Naive B cell (primary cell): ENCODE measurements around the gene LDLRAD4. TPM values are rescaled to one million over a fixed set of nuclear protein-coding genes. Genes with fewer than 3 reads are reported as not detected.
"Not testable (repeated sequence)": the region's sequence is repeated elsewhere in the genome, so short reads cannot be mapped to it uniquely, and the experiment has no call there.

Experiments
- ATAC-seq, 2 donors: fragments of 150-1000 bp; cut with Tn5 transposase; 2 replicates each; pipeline ENCODE4 v1.10.0; 2021; ENCODE audit warnings: low read depth in 2 of 2, mild to moderate bottlenecking in 2 of 2, moderate library complexity in 2 of 2
- DNase-seq: peaks from one replicate; pipeline ENCODE4 v3.0.0; 2022
- H3K27ac Mint-ChIP-seq, 6 donors: one replicate each; pipeline ENCODE4 v1.8.0; 2020 to 2022; ENCODE audit warnings: mild to moderate bottlenecking in 6 of 6, mixed read lengths in 6 of 6, moderate library complexity in 5 of 6, inconsistent platforms in 2 of 6
- H3K27me3 Mint-ChIP-seq, 3 donors: one replicate each; pipeline ENCODE4 v1.8.0; 2021 to 2022; ENCODE audit warnings: mixed read lengths in 3 of 3, mild to moderate bottlenecking in 1 of 3
- H3K36me3 Mint-ChIP-seq, 2 donors: one replicate each; pipeline ENCODE4 v1.8.0; 2020 to 2022; ENCODE audit warnings: mixed read lengths in 2 of 2, inconsistent platforms in 1 of 2, mild to moderate bottlenecking in 1 of 2
- H3K4me1 Mint-ChIP-seq, 3 donors: one replicate each; pipeline ENCODE4 v1.8.0; 2020 to 2022; ENCODE audit warnings: mixed read lengths in 3 of 3, inconsistent platforms in 1 of 3, mild to moderate bottlenecking in 1 of 3, moderate library complexity in 1 of 3
- H3K4me3 Mint-ChIP-seq, 8 donors: one replicate each; pipeline ENCODE4 v1.8.0; 2020 to 2022; ENCODE audit warnings: mild to moderate bottlenecking in 8 of 8, mixed read lengths in 8 of 8, moderate library complexity in 8 of 8, inconsistent platforms in 2 of 8
- H3K9me3 Mint-ChIP-seq, 7 donors: one replicate each; pipeline ENCODE4 v1.8.0; 2020 to 2022; ENCODE audit warnings: mixed read lengths in 7 of 7, mild to moderate bottlenecking in 5 of 7, inconsistent platforms in 2 of 7, moderate library complexity in 1 of 7
- polyA plus RNA-seq, 6 donors: library from polyadenylated mRNA; unstranded; fragments of 300-500 nt; fragmentation: Illumina TruSeq; gene quantifications; one replicate each; pipeline ENCODE4 v1.2.3, GENCODE V29; 2021; ENCODE audit warnings: low read depth in 6 of 6

The LDLRAD4 gene
- polyA plus RNA-seq, 6 donors from 2014 or later: 6.4 to 16.1 (median 9.2) TPM

- H3K36me3 Mint-ChIP-seq: peaks cover 0 to 8% of the 10 kb centered on the region in 2 donors
- H3K4me1 Mint-ChIP-seq: peaks cover 6 to 8% (median 8%) of the 10 kb centered on the region in 3 donors
- ATAC-seq (peak; percentile 55 to 96), DNase-seq (no peak)
- H3K9me3 Mint-ChIP-seq: no peaks in the 10 kb centered on the region
- no peak overlapping the region for H3K27ac Mint-ChIP-seq
- peaks cover 0 to 16% (median 8%) of the 10 kb centered on the region in 3 donors for H3K27me3 Mint-ChIP-seq
- H3K4me3 Mint-ChIP-seq: peak overlapping the region in 2 of 8 donors; percentile 18 to 66
Measured at GRCh38 chr18:13261661-13262357, 43.2 kb downstream of the LDLRAD4 start.

GRCh38 chr18:13262358-13262680 lies 43.8 kb downstream of the LDLRAD4 start:
- not testable (repeated sequence) for H3K4me1 Mint-ChIP-seq, H3K36me3 Mint-ChIP-seq, H3K9me3 Mint-ChIP-seq, ATAC-seq, H3K4me3 Mint-ChIP-seq, DNase-seq, H3K27ac Mint-ChIP-seq
- H3K27me3 Mint-ChIP-seq: peaks cover 0 to 16% (median 8%) of the 10 kb centered on the region in 3 donors

GRCh38 chr18:13262839-13263691 lies 44.5 kb downstream of the LDLRAD4 start:
- Mint-ChIP-seq H3K36me3 (peaks cover 0 to 8% of the 10 kb centered on the region in 2 donors), H3K27ac (no peak overlapping the region), H3K4me1 (peaks cover 6 to 8% (median 8%) of the 10 kb centered on the region in 3 donors), H3K27me3 (peaks cover 0 to 19% (median 8%) of the 10 kb centered on the region in 3 donors), H3K4me3 (no peak overlapping the region), H3K9me3 (no peaks in the 10 kb centered on the region)
- DNase-seq: no peak
- ATAC-seq: no peak

GRCh38 chr18:13264091-13265007 lies 45.8 kb downstream of the LDLRAD4 start:
- Mint-ChIP-seq H3K4me1 (peaks cover 6 to 12% (median 8%) of the 10 kb centered on the region in 3 donors), H3K27ac (peak overlapping the region in 1 of 6 donors; percentile 61), H3K36me3 (peaks cover 0 to 8% of the 10 kb centered on the region in 2 donors), H3K4me3 (no peak overlapping the region), H3K27me3 (peaks cover 0 to 23% (median 8%) of the 10 kb centered on the region in 3 donors), H3K9me3 (no peaks in the 10 kb centered on the region)
- no peak for DNase-seq
- no peak for ATAC-seq

- Mint-ChIP-seq H3K27me3 (peaks cover 0 to 23% (median 8%) of the 10 kb centered on the region in 3 donors), H3K27ac (peak overlapping the region in 2 of 6 donors; percentile 40 to 78), H3K9me3 (no peaks in the 10 kb centered on the region), H3K36me3 (peaks cover 0 to 8% of the 10 kb centered on the region in 2 donors), H3K4me3 (no peak overlapping the region), H3K4me1 (peaks cover 6 to 21% (median 8%) of the 10 kb centered on the region in 3 donors)
- DNase-seq: no peak
- no peak for ATAC-seq
Measured at GRCh38 chr18:13265008-13265910, 46.7 kb downstream of the LDLRAD4 start.

- H3K9me3 Mint-ChIP-seq: no peaks in the 10 kb centered on the region
- no peak overlapping the region for H3K4me3 Mint-ChIP-seq
- H3K27me3 Mint-ChIP-seq: peaks cover 0 to 23% (median 8%) of the 10 kb centered on the region in 3 donors
- DNase-seq (no peak), ATAC-seq (no peak)
- H3K36me3 Mint-ChIP-seq: peaks cover 0 to 8% of the 10 kb centered on the region in 2 donors
- H3K27ac Mint-ChIP-seq: peak overlapping the region in 1 of 6 donors; percentile 40
- H3K4me1 Mint-ChIP-seq: peaks cover 6 to 23% (median 8%) of the 10 kb centered on the region in 3 donors
Measured at GRCh38 chr18:13265911-13266217, 47.3 kb downstream of the LDLRAD4 start.

- no peak for DNase-seq
- ATAC-seq: no peak
- no peaks in the 10 kb centered on the region for H3K9me3 Mint-ChIP-seq
Measured at GRCh38 chr18:13266218-13267100, 47.9 kb downstream of the LDLRAD4 start.

GRCh38 chr18:13267431-13267873 lies 48.9 kb downstream of the LDLRAD4 start:
- H3K4me3 Mint-ChIP-seq: no peak overlapping the region
- H3K4me1 Mint-ChIP-seq: peaks cover 0 to 15% (median 0%) of the 10 kb centered on the region in 3 donors
- DNase-seq (no peak), ATAC-seq (no peak)
- no peaks in the 10 kb centered on the region for H3K9me3 Mint-ChIP-seq
- H3K27ac Mint-ChIP-seq: no peak overlapping the region
- H3K36me3 Mint-ChIP-seq: no peaks in the 10 kb centered on the region
- peaks cover 0 to 15% (median 0%) of the 10 kb centered on the region in 3 donors for H3K27me3 Mint-ChIP-seq

More at GRCh38 chr18:13266218-13267100, 47.9 kb downstream of the LDLRAD4 start:
- Mint-ChIP-seq H3K36me3 (peaks cover 0 to 6% of the 10 kb centered on the region in 2 donors), H3K4me1 (peaks cover 5 to 22% (median 6%) of the 10 kb centered on the region in 3 donors), H3K4me3 (no peak overlapping the region), H3K27ac (no peak overlapping the region), H3K27me3 (peaks cover 0 to 21% (median 6%) of the 10 kb centered on the region in 3 donors)

- Mint-ChIP-seq H3K4me3 (no peak overlapping the region), H3K36me3 (no peaks in the 10 kb centered on the region), H3K9me3 (no peaks in the 10 kb centered on the region), H3K4me1 (peaks cover 0 to 15% (median 0%) of the 10 kb centered on the region in 3 donors), H3K27ac (peak overlapping the region in 2 of 6 donors; percentile 52 to 54), H3K27me3 (peaks cover 0 to 15% (median 0%) of the 10 kb centered on the region in 3 donors)
- no peak for ATAC-seq
- DNase-seq: no peak
Measured at GRCh38 chr18:13268158-13269012, 49.8 kb downstream of the LDLRAD4 start.

GRCh38 chr18:13269013-13269280 lies 50.4 kb downstream of the LDLRAD4 start:
- Mint-ChIP-seq H3K9me3 (no peaks in the 10 kb centered on the region), H3K4me1 (peaks cover 0 to 19% (median 4%) of the 10 kb centered on the region in 3 donors), H3K27ac (no peak overlapping the region), H3K4me3 (no peak overlapping the region), H3K27me3 (peaks cover 0 to 15% (median 0%) of the 10 kb centered on the region in 3 donors), H3K36me3 (no peaks in the 10 kb centered on the region)
- DNase-seq (no peak), ATAC-seq (no peak)

- Mint-ChIP-seq H3K36me3 (no peaks in the 10 kb centered on the region), H3K4me1 (peaks cover 0 to 24% (median 5%) of the 10 kb centered on the region in 3 donors)
Measured at GRCh38 chr18:13269521-13270011, 51.0 kb downstream of the LDLRAD4 start.

More at GRCh38 chr18:13269521-13270011, 51.0 kb downstream of the LDLRAD4 start:
- Mint-ChIP-seq H3K27ac (peak overlapping the region in 3 of 6 donors; percentile 37 to 72 (median 67)), H3K9me3 (no peaks in the 10 kb centered on the region), H3K27me3 (peaks cover 0 to 15% (median 5%) of the 10 kb centered on the region in 3 donors), H3K4me3 (peak overlapping the region in 1 of 8 donors; percentile 1)
- ATAC-seq: no peak
- no peak for DNase-seq
